GM19455 (cell line): ENCODE data around the gene CNTNAP2.

Experiments used
- ATAC-seq: cut with Tn5 transposase; IDR thresholded peaks from one replicate; pipeline ENCODE4 v1.9.1; 2021; ENCODE audit not compliant: unreplicated experiment

Gene CNTNAP2

DNA sequence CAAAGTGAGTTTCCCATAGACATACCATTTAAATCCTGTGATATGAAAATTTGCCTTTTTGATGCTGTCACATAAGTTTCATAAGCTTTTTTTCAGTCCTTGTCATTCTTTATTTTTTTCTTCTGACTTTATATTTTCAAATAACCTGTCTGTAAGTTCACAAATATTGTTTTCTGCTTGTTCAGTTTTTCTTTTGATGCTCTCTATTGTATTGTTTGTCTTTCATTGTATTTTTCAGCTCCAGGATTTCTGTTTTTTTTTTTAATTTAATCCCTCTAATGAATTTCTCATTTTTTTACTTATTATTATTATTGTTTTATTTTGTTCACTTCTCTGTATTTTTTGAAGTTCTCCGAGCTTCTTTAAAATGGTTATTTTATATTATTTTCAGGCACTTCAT lies 623.4 kb downstream of the CNTNAP2 start:
- no peak for ATAC-seq

DNA sequence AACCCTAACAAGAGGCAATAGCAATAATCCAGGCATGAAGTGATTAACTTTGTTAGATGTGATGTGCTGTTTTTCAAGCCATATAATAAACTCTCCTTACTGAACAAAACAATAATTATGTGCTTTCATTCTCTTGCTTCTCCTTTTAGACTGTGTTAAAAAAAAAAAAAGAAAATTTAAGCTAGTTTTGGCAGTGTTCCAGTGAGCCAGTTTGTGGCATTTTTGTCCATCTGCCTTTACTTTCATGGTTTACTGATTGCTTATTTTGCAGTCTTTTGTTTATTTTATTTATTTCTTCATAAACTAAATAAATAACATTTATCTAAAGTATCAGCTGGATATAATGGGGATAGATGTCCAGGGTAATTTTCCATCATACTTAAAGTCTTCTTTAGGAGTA lies 625.3 kb downstream of the CNTNAP2 start:
- ATAC-seq, result no peak

DNA sequence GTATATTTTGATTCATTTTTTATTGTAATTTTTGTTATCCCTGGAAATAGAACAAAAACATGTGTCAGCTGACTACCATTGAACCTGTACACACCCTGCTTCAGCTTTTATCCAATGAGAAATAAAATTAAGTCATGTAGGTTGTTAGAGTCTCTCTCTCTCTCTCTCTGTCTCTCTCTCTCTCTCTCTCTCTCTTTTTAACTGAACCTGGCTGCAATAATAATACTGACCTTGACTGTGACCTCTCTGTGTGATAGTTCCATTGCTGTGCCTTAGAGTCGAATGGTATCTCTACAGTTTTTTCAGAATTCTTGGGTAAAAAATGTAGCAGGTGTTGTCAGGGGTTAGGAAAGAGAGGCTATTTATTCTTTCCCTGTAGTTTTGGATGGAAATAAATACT lies 637.8 kb downstream of the CNTNAP2 start:
- ATAC-seq, result no peak

DNA sequence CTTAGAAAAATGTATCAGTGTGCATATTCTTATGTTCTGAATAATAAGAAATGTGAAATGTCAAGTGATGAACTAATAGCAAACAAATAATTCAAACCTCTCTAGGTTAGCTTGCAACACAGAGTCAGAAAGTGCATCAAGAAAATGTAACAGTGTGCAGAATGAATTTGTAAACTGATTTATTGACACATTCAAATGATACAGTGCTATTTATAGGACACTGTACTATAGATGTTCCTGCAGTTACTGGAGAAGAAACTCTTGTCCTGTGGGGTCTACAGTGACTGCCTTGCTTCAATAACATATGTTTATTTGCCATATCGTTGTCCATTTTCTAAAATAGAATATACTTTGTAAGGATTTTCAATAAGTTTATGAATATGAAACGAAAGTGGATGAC lies 639.0 kb downstream of the CNTNAP2 start:
- ATAC-seq, result no peak

DNA sequence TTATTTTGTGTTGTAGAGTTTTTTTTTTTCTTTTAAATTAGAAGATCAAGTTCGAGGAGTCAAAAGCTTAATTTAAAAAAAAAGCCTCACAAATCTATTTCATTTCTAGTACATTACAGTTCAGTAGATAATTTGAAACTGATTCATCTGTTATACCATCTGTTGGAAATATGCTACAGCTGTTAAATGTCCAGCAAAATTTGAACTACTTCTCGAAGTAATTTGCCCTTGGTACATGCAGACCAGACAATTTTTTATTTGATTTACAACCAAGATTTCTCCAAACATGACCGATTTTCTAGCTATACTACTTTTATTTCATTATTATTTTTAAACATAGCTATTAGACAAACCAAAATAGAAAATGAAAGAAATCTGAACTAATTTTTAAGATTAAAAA lies 647.9 kb downstream of the CNTNAP2 start:
- no peak for ATAC-seq

DNA sequence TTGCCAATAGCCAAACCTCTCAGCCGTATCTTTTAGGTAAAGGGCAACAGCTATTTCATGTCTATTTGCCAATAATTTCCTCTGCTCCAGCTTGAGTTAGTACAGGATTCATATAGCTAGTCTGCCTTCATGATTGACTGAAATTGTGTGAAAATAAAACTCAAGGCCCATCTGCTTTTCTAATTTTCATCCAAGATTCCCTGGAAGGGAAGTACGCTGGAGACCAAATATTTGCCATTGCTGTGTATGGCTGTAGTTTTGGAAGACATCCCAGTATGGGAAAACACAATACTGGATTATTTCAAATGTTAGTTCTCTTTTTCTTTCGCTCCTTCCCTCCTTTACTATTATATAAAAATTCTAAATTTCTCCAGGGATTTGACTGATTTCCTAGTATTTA lies 652.4 kb downstream of the CNTNAP2 start:
- no peak for ATAC-seq

DNA sequence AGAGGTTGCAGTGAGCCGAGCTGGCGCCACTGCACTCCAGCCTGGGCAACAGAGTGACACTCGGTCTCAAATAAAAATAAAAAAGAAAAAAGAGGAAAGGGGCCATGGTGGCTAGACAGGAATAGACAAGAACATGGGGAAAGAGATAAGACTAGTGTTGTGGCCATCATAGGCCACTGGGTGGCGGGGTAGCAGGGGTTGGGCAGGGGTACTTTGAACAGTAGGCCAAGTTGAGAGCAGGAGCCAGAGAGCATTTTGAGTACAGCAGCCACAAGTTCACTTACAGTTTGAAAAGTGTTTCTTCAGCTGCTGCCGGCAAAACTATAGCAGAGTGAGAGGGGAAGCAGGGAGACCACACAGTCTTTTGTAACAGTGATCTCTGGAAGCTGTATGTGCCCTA lies 656.0 kb downstream of the CNTNAP2 start:
- no peak for ATAC-seq

DNA sequence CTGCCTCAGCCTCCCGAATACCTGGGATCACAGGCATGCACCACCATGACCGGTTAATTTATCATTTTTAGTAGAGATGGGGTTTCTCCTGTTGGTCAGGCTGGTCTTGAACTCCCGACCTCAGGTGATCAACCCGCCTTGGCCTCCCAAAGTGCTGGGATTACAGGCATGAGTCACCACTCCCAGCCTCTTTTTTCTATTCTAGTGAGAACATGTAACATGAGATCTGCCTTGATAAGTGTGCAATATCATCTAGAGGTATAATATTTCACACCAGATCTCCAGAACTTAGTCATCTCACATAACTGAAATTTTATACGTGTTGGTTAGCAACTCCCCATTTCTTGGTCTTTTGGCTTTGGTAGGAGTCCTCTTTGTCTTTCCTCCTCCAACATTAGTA lies 656.9 kb downstream of the CNTNAP2 start:
- no peak for ATAC-seq

DNA sequence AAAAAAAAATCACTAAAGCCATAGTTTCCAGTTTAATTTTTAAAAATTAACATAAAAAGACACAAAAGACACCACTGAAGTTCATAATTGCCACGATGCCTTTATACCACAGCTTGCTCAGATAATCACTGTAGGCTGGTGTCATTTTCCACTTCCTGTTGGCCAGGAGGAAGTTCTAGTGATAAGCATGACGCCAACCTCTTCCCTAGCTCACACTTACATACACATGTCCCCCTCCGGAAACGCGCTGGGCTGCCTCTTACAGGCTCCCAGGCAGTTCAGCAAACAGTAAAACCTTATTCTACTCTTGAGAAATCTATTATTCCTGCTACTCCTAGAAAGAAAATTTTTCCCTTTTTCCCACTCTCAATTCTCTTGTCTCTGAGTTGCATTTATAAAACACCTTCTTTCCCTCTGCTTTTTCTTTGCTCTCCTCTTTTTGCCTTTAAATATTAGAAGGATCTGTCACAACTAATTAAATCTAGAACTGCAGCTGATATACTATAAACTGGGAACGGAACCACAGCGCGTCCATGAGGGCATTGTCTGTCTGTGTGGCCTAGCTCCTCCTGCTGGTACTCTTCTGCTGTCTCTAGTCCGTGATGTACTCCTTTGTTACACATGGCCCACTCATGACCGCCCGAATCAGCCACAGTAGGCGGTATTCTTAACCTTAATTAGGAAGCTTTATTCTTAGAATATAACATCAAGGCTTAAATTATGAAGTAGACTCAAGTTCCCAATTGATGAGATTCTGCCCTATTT lies 664.9 kb downstream of the CNTNAP2 start:
- no peak for ATAC-seq

DNA sequence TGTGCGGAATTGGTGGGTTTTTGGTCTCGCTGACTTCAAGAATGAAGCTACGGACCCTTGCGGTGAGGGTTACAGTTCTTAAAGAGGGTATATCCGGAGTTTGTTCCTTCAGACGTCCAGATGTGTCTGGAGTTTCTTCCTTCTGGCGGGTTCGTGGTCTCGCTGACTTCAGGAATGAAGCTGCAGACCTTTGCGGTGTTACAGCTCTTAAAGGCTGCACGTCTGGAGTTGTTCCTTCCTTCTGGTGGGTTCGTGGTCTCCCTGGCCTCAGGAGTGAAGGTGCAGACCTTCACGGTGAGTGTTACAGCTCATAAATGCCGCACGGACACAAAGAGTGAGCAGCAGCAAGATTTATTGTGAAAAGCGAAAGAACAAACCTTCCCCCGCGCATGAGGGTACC lies 670.7 kb downstream of the CNTNAP2 start:
- no peak for ATAC-seq

DNA sequence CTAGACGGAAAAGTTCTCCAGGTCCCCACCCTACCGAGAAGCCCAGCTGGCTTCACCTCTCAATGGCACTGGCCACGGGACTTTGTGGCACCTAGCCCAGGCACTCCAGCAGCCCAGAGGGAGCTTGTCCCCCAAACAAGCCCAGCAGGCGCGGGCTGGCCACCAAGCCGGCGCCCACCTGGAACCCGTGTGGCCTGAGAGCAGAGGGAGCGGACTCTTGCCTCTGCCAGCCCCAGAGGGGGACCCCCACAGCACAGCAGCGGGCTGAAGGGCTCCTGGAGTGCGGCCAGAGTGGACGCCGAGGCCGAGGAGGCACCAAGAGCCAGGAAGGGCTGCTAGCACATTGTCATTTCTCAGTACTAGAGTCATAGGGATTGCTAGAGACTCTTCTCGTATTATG lies 671.4 kb downstream of the CNTNAP2 start:
- no peak for ATAC-seq

DNA sequence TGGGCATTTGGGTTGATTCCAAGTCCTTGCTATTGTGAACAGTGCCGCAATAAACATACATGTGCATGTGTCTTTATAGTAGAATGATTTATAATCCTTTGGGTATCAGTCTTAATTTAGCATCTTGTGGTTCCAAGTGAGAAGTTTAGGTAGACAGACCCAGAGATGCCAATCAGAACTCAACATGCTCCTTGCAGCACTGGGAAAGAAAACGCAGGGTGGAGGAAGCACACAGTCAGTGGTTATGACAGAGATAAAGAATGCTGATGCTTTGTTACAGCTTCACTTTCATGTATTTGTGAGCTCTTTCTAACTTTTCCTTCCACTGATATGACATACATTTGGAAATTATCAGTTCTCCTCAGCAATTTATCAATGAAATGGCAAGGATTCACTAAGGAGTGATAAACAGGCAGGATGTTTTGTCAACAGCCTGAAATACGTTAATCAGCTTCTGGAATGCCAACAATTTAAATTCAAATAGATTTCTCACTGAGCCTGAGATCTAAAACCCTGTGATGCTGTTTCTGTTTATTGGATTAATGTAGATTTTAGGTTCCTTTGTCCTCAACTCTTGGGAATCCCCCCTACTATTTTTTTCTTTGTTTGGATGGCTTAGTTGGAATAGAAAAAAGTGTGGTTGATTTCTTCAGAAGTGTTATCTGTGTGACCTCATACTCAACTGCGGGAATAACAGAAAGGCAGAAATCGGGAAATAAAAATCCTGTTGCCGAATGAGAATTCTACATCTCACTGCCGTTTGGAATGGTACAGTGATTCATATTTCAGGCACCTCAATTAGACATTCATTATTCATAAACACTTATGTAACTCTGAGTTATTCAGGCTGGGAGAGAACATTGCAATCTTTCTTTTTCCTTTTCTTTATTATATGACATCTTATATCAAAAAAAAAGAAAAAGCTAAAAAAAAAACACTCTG lies 675.0 kb downstream of the CNTNAP2 start:
- ATAC-seq, result no peak

DNA sequence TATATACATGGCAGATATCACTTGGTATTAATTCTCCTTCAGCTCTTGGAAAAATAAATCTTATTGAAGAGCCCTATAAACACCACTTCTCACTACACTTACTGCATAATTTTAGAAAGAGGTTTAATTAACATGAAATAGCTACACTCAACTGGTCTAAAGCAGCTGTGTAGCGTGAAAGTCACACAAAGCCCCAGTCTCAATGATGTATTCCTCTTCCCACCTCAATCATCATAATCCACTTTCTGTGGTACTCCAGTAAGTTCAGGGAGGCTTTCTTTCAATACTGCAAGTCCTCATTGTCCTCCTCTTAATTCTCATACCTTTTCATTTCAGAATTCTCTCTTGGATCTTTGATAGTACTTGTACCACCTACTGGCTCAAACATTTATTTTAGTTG lies 688.0 kb downstream of the CNTNAP2 start:
- no peak for ATAC-seq

DNA sequence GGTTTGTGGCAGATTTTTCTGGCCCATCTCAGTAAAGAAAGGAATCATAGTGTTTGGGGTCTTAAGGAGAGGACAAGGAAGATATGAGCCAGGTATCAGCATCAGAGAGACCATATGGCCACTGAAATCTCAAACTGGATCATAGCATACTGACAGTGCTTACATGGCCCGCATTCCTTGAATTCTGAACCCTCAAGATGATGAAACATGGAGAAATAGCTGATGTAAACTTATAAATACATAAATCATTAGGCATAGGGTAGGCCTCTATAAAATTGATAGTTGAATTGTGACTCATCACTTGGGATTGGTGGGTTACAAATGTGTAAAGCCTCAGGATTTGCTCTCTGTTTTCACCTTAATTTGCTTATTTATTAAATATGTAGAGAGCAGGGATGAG lies 688.5 kb downstream of the CNTNAP2 start:
- ATAC-seq, result no peak

DNA sequence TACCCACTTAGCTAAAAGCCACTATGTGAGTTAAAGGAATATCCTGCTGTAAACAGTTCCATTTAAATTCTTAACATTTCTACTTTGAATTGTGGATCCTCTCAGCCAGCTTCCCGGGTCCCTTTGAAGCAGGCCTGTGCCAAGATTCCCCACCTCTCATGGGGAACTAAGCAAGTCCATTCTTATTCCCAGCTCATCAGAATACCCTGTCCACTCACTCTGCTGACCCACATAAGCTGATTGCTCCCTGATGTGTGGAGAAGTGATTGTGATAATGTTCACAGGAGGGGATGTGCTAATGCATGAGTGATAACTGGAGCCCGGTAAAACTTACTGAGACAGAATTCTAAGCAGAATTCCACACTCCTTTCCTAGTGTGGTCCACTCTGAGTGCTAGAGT lies 709.7 kb downstream of the CNTNAP2 start:
- no peak for ATAC-seq

DNA sequence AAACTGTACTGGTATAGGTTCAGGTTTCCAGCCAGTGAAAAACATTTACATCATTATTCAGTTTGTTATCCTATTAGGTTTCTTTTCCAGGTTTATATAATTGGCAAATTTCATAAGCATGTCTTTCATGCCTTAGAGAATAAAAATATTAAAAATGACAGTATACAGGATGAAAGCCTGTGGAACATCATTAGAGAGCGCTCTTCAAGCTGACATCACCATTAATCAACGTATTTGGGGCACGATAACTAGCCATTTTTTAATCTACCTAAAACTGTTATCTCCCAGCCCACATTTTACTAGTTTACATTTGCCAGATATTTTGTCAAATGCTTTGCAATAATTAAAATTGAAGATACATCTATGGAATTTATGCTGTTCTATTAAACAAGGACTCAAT lies 714.1 kb downstream of the CNTNAP2 start:
- ATAC-seq, result no peak

DNA sequence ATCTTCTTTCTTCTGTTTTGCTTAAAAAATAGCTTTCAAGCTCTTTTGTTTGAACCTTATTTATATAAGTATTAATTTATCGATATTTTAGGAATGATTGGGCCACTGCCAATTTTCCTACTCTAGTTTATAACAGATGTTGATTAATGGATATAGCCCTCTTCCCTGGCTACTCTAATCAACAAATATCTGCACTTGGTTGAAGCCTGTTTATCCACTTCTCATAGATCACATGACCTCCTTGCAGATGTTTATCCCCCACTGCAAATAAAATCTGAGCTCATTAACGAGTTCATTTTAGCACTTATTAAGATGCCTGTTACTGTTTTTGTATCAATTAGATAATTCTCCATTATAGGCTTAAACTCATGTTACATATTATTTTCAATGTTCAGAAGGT lies 715.3 kb downstream of the CNTNAP2 start:
- ATAC-seq, result no peak

DNA sequence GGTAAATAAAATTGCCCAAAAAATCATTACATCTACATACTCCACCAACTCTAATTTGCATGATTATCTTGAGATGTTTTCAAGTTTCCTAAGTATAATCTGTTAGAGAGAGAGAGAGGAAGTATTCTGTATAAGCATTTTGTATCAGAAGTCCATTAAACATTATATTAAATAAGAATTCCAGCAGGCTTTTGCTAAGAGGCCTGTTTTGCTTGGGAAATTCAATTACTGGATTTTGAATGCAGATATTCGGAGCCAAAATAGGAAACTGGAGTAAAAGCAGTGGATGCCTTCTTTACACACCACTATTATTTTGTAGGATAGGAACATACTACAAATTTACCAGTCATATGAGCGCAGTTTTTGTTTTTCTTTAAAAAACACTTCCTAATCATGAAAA lies 727.8 kb downstream of the CNTNAP2 start:
- no peak for ATAC-seq

DNA sequence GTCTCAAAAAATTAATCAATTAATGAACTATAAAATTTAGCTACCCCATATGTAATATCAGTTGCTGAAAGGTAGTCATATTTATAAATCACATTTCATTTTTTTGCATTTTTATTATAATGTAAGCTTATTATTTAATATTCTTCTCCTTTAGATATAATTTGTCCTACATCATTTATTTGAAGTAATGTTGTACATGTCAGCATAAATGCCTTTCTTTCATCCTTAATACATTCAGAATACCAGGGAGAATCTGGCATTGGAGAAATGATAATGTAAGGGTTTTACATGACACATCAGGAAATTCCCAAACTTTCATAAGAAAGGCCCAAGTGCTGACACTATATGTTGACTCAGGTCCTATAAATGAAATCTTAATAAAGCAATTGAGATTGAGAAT lies 742.1 kb downstream of the CNTNAP2 start:
- ATAC-seq, result no peak

DNA sequence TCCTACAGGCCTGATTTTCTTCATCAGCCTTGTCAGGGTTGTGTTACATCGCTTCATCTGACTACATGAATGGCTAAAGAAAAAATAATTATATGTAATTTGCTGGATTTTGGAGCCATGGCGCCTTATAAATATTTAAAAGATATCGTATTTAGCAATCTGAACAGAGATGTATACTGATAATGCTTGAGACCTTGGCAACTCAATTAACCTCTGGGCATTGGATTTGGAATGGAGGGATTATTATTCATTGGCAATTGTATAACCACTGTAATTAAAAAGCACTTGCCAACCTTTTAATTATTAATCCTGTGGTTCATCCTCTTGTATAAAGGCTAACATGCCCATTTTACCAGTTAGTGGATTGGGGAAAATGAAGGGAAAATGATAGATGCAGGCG lies 745.1 kb downstream of the CNTNAP2 start:
- ATAC-seq, result no peak

DNA sequence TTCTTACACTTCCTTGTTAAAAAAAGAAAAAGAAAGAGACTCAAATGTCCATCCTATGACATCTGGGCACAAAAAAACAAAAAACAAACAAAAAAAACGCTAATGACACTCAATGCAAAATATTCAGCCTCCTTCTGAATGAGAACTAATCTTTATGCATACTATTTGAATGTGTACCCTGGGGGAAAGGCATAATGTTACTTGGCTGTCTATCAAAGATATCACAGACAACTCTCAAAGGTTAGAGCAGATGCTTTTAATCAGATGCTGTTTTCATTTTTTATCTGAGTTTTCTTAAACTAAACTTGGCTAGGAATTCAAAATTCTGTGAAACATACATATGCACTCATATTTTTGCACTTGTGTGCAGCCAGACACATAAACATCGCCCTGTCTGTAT lies 745.8 kb downstream of the CNTNAP2 start:
- no peak for ATAC-seq

DNA sequence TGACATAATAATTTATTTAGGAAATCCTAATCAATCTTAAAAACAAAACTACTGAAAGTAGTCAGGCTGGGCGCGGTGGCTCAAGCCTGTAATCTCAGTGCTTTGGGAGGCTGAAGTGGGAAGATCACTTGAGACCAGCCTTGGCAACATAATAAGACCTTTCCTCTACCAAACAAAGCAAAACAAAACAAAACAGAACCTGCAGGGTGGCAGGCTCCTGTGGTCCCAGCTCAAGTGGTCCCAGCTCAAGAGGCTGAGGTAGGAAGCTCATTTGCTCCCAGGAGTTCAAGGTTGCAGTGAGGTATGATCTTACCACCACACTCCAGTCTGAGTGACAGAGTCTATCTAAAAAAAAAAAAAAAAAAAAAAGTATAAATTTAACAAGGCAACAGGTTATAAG lies 748.0 kb downstream of the CNTNAP2 start:
- no peak for ATAC-seq
